NCI-H2171 treated with DMSO at 0.1 percent for 48 hours (cell line): Measurements from ENCODE around the gene ARID1B.

Experiments
- DNase-seq: peaks from one replicate; lab custom pipeline; 2025; lab: John Stamatoyannopoulos, UW

ARID1B gene

GRCh38 chr6:157246771-157247484, 469.8 kb downstream of the ARID1B start:
- DNase-seq, result no peak

- DNase-seq, result no peak
Observed at GRCh38 chr6:157248264-157248663, 471.1 kb downstream of the ARID1B start.

GRCh38 chr6:157249826-157250225, 472.6 kb downstream of the ARID1B start:
- DNase-seq, result no peak

- DNase-seq, result no peak
Observed at GRCh38 chr6:157251586-157252247, 474.5 kb downstream of the ARID1B start.

- DNase-seq, result no peak
Observed at GRCh38 chr6:157253017-157253416, 475.8 kb downstream of the ARID1B start.

- DNase-seq, result no peak
Observed at GRCh38 chr6:157253699-157254098, 476.5 kb downstream of the ARID1B start.

- DNase-seq, result no peak
Observed at GRCh38 chr6:157254538-157254937, 477.4 kb downstream of the ARID1B start.

- no peak for DNase-seq
Observed at GRCh38 chr6:157255079-157255478, 477.9 kb downstream of the ARID1B start.

- no peak for DNase-seq
Observed at GRCh38 chr6:157258878-157259277, 481.7 kb downstream of the ARID1B start.

GRCh38 chr6:157259443-157259842, 482.3 kb downstream of the ARID1B start:
- no peak for DNase-seq
